Activated naive CD4-positive, alpha-beta T cell (primary cell): ENCODE results near the gene CC2D1A.

ENCODE experiments used
- DNase-seq, 4 experiments: peaks; one replicate each; lab custom pipeline; 2025; lab: John Stamatoyannopoulos, UW

The CC2D1A gene

DNA sequence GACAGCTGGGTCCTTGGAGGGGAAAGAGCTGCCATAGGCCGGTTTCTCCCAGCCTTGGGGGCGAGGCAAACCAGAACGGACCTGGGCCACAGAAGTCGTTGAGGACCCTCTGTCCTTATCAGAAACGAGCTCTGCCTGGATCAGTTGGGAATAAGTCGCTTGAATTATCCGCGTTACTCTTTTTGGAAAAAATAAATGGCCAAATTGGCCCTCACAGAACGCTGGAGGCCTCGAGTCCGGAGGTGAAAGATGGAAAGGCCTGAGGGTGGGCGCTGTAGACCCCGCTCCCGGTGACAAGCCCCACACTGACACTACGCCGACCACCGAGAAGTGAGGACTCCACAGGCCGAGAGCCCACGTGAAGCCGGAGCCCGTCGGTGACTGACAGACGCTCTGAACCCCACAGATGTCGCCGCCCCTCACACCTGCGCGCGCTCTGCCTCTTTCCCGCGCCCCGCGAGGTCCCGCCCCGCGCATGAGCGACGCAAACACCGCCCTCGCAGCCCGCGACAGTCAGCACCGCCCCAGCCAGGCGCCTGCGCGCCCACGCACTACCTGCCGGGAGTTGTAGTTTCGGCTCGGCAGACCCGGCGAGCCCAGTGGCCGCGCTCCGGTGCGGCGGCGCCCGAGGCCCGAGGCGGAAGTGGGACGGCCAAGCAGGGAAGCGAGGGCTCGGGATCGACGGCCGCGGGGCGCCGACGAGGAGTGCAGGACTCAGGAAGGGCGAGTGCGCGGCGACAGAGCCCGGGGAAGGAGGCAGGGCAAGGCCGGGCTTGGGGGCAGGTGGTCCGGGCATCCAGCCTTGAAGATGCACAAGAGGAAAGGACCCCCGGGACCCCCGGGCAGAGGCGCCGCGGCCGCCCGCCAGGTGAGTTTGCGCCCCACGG is at the start of gene CC2D1A, which contains the start of gene BRME1:
Gene CC2D1A (plus strand): TSS at position 568 of the 887 bp plus-strand sequence. CDS start 241 bp downstream, at position 809.
Gene BRME1 (minus strand): TSS at position 484 of the 887 bp plus-strand sequence. CDS start 1,225 bp downstream, outside the sequence.
- peak; percentile 83 to 93 (median 86) for DNase-seq

DNA sequence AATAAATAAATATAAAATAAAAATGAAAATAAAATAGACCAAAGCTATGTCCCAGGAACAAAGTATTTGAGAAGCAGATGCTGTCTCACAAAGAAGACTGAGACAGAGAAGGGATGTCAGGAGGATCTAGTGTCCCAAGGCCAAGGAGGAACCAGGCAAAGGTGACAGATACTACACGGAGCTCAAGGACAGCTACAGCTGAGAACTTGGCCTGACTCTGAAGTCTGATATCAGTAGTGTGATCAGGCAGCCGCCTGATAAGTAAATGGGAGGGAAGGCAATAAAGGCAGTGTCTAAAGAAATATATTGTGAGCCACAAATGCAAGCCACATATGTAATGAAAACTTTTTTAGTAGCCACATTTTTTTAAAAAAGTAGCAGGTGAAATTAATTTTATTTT is 49.5 kb upstream of the CC2D1A start:
- no peak for DNase-seq

DNA sequence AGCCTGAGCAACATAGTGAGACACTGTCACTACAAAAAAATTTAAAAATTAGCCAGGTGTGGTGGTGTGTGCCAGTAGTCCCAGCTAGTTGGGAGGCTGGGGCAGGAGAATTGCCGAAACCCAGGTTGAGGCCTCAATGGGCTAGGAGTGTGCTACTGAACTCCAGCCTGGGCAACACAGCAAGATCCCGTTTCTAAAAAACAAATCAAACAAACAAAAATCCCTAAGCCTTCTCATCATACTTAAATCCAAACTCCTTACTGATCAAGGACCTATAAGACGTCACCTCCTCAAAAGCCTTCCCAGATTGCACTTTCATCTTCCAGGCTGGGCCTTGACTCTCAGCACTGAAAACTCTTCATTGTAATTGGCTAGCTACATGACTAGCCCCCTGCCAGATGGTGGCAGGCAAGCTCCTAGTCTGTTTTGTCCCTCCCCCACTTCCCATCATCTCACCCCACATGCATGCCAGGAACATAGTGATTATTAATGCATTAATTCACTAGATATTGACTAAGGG is 46.6 kb upstream of the CC2D1A start:
- DNase-seq = no peak

DNA sequence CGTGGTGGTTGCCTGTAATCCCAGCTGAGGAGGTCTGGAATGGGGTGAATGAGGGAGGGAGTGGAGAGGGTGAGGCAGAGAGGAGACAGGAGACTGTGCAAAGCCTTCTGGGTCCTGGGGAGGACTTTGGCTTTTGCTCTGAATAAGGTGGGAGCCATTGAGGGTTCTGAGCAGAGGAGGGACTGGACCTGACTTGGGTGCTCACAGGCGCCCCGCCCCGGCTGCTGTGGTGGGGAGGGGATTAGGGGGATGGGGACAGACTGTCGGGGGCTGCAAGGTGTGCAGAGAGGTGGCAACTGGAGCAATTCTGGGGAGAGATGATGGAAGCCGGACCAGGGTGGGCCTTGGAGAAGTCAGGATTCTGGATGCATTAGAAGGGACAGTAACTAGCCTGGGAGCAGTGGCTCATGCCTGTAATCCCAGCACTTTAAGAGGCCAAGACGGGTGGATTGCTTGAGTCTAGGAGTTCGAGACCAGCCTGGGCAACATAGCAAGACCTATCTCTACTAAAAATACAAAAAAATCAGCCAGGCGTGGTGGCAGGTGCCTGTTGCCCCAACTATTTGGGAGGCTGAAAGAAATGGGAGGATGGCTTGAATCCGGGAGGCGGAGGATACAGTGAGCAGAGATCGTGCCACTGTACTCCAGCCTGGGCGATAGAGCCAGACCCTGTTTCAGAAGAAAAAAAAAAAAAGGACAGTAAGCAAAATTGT is 45.2 kb upstream of the CC2D1A start:
- DNase-seq = no peak

DNA sequence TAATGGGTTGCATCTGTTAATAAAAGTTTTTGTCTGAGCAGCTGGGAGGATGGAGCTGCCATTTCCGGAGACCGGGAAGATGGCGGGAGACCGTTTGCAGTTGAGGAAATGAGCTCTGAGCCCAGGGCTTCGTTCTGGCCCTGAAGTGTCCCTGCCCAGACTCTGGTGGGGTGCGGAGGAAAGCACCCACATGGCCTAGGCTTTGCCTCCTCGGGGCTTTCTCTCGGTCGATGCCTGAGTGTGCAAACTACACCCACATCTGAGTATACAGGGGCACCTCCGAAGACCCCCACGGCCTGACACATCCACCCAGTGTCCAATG is 44.6 kb upstream of the CC2D1A start:
- no peak for DNase-seq

DNA sequence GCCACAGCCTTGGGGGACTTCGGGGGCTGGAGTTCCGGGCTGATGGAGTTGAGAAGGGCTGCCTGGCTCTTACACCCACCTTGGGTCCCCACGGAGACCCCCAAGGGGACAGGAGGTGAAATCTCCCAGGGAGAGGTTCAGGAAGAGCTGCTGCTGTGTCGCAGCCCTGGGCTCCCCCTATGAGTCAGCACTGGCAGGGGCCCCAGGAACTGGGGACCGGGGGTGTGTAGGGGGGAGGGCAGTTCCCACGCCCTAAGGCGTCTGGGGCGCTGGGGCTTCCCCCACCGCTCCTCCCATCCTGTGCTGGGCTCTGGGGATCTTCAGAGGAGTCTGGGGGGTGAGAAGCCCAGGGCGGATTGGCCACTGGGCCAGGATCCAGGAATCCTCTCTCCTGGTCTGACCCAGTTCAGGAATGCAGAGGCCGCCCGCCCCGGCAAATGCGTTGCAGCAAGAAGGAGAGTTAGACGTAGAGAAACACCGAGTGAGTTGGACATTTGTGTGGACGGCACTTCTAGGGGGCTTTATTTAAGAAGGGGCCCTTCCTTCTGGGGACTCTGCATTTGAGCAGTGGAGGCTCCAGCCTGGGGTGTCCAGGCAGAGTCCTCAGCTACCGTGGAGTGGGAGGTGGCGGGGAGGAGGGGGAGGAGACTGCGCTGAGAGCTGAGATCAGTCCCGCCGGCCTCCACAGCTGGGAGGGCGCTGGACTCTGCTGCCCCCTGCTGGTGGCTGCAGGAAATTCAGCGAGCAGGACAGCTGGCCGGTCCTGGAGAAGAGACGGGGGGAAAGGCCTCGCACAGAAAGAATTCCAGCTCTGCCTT is 44.1 kb upstream of the CC2D1A start:
- peak; percentile 72 to 85 (median 78) for DNase-seq

DNA sequence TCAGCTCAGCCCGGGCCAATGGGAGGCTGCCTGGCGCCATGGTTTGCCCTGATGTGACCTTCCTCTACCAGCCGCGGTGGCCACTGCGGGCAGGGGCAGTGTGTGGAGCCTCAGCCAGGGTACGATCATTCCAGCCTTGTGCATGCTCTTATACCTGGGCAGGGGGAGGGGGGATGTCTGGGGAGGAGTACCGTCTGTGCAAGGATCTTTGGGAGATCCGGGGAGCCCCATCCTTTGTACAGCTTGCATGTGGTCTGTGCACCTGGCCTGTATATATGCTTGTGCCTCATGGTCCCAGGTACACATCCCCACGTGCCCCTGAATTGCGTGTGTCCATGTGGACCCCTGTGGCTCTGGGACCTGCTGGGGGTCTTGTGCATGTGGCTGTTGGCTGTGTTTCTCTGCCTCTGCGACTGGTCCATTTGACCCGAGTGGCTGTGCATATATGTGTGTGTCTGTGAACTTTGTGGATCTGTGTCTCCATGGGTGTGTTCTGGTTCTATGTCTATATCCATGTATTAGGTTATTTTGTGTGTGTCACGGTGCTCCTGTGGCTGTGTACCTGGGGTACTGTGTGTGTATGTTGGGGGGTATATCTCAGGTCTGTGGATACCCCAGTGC is 41.8 kb upstream of the CC2D1A start:
- no peak for DNase-seq

DNA sequence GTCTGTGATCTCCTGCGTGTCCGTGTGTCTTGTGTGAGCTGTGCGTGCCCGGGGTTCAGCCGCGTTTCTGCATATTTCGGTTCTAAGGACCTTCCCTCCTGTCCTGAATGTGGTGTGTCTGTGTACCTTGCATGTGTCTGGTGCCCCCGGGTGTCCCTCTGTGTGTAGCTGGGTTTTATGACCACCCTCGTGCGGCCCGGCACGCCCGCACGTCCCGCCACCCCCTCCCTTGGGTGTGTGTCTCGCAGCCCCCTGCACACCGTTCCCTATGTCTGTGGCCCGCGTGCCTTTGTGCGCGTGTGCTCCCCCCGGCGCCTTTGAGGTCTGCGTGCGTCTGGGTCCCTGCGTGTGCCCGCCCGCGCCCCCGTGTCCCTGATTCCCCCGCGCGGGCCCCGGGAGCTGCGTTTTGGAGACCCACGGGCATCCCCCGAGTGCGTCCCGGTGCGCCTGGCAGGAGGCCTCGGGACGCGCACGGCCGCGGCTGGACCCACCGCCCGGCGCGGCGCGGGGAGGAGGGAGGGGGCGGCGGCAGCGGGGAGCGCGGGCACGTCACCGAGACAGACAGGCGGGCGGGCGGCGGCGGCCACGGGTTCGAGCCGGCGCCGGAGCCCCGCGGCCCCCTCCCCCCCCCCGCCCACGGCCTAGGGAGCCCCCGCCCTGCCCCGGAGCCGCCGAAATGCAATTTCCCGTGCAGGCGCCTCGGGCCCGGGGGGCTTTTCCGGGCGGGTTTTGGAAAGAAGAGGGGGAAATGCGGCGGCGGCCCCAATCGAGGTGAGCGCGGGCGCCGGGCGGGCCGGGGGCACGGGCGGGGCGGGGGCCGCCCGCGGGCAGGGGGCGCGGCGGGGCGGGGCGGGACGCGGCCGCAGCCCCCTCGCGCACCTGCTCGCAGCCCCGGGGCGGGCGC is 41.1 kb upstream of the CC2D1A start:
- no peak for DNase-seq

DNA sequence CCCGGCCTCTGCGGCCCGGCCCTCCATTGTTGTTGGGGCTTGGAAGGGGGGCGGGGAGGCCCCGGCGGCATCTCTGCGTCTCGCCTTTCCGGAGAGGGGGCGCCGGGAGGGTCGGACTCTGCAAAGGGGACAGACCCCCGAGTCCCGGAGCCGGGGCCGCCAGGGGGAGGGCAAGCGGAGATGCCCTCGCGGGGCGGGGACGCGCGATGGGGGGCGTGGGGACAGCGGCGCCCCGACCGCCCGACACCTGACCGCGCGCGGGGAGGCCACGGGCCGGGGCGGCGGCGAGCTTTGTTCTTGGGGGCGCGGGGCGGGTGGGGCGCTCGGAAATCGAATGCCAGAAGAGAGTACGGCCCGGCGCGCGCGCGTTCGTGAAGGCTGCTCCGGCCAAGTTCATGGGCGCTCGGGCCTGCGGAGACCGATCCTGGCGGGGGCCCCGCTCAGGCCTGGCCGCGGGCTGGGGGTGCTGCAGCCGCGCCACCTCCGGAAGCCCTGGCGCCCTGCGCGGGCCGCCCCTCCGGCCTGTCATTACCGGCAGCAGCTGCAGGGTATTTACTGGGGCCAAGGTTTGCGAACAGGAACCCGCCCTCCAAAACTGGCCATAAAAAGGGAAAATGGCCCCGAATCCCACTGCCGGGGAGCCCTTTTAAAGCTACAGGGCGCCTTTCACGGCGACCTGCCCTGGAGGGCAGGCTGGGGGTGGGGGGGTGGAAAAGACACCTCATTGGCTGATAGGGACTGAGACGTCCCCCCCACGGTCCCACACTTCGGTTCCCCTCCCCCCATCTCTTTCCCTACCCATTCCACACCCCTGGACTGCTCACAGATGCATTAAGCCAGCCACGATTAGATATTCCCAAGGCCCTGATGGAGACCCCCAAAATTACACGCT is 40.2 kb upstream of the CC2D1A start:
- no peak for DNase-seq

DNA sequence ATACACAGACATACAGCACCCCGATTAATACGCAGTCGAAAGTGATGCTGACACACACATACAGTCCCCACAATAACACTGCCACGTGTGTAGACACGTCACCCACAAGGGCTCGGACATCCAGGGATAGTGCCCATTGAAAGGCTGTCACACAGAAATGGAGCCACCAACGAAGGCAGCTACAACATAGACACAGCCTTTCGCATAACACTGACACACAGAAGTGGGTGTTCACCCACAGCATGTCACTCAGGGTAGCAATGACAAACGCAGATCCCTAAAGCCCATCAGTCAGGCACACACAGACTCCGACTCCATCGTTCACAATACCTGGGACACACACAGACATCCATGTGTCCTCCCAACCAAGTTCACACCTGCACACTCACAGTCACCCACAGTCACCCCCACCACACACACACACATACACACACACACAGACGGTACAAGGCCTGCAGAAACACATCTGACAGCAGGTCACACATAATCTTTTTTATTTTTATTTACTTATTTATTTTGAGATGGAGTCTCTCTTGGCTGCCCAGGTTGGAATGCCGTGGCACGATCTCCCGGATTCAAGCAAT is 39.4 kb upstream of the CC2D1A start:
- no peak for DNase-seq

DNA sequence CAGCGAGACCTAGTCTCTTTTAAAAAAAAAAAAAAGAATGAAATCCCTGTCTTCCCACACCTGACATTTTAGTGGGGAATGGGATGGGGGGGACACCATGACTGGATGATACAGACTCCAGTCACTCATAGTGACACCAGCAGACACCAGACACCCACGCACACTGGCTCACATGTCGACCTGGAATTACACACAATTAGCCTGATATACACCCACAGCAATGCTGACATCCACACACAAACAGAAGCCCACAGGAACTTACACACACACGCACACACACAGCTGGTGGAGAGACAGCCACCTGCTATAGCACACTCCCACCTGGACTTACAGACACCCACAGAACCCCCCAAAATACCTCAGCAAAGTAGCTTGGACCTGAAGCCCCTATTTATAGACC is 37.3 kb upstream of the CC2D1A start:
- no peak for DNase-seq

DNA sequence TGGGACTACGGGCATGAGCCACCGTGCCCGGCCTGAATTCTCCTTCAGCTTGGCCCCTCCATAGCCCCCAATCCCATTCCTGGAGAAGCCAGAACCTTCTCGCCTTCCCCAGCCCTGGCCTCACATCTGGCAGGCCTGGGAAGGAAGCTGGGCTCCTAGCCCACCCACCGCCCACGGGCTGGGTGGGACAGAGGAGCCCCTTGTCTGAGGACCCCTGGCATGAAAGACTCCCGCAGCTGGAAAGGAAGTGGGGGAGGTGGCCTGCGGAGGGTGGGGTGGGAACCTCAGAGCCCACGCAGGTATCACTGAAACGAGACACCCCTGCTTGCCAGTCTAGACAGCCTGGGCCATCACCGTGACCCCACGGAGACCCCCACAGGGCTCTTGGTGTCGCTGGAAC is 36.7 kb upstream of the CC2D1A start:
- no peak for DNase-seq

DNA sequence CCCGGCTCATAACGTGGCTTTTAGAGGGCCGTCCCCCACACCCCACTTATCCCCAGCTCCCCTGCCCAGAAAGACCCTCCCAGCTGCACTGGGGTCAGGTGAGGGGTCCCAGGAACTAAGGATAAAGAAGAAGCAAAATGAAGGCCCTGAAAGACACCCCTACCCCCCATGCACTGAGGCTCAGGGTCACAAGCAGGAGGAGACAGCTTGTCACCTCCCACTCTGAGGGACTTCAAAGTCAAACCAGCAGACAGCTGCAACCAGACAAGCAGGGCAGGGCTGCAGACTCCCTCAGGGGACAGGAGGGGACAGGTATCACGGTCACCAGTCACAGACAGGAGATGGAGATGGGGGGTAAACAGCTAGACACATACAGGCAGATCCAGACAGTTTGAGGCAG is 35.1 kb upstream of the CC2D1A start:
- no peak for DNase-seq

DNA sequence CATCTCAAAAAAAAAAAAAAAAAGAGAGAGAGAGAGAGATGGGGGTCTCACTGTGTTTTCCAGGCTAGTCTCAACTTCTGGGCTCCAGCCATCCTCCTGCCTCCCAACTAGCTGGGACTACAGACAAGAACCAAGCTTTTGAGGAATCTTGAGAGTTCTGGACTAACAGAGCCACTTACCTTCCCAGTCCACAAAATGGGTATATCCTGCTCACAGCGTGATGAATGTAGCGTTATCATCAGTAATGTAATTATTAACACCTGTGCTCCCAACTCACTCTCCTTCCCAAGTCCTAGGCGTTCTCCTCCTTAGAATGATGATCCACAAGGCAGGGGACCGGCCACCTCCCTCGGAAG is 33.7 kb upstream of the CC2D1A start:
- DNase-seq = no peak

DNA sequence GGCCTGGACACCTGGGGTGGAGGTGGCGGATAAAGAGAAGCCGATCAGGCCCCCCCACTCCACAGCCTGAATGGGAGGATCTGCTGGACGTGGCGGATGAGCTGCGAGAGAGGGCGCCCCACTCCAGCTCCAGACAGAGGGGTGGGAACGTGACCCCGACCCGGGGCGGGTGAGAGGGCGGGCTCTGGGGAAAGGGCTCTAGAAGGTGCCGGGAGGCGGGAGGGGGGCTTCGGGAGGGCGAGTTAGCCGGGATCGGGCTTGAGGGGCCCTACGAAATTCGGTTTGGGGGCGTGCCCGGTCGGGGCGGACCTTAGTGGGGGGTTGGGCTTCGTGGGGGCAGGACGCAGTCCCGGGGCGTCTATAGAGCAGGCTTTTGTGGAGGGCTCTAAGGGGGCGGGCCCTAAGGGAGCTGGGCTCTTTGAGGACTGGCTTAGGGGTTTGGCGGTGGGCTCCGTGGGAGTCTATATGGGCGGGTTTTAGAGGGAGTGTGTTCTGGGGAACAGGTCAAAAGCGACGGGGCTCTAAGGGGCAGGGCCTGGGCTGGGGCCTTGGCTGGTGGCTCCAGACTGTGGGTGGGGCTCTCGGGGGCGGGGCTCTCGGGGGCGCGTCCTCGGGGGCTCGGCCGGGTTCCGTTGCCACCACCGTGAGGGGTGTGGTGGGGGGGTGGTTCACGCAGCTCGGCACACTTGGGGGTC is 33.2 kb upstream of the CC2D1A start:
- DNase-seq = peak in 1 of 4 experiments; percentile 27

DNA sequence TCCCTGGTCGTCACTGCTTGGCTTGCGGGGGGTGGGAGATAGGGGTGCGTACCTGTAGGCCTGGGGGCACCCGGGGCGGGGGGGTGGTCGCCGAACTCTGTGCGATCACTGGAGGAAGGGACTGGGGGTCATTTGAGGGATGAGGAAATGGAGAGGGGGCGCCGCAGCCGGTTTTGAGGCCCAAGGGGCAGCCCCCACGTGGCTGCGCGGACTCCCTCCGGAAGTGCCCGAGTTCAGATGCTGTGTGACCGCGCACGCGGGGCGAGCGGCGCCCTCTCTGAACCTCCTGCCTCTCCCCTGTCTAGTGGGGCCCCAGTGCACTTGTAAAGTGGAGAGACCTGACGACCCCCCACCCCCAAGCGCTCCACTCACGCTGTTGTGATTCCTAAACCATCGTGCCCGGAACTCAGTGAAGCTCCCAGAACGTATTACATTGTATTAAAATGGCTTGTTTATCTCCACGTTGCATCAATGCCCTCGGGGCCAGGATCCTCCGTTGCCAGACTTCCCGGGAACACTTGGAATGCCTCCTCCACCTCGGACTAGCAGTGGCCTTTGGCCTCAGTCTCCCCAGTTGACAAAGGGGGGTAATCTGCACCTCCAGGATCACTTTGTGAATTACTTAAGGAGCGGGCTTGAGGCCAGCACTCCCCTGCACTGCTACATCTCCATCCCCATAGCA is 32.0 kb upstream of the CC2D1A start:
- DNase-seq = no peak

DNA sequence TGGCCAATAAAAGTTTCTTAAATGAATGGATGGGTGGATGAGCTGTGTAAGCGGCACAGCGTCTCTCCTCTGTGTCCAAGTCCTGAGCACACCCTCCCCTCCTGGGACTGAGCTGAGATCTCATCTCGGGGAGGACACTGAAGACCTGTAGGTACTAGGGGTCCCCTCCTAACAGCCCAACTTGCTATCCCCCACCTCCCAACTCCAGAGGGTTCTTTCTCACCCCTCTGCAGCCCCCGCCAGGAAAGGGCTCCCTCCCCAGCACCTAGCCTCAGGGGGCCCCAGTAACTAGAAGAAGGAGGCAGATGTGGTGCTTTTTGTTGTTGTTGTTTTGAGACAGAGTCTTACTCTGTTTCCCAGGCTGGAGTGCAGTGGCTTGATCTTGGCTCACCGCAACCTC is 30.2 kb upstream of the CC2D1A start:
- no peak for DNase-seq

DNA sequence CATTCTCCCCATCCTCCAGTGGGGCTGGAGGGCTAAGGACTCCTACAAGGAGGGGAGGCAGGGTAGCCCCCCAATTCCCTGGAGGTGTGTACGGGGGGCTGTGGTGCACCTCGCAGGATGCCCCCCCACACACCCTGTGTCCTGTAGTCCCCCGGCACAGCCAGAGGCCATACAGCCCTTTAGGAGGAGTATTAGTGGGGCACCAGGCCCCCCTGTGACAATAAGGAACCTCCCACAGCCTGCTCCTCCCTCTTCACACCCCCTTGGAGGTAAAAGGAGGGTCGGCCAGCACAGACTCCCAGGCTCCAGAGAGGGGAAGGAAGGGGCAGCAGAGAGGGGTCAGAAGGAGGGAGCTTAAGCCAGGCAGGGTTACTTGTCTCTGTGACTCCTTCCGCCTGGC is 29.2 kb upstream of the CC2D1A start, which contains the start of gene NANOS3:
Gene NANOS3 (plus strand): TSS at position 301 of the 400 bp plus-strand sequence. CDS start 115 bp downstream, outside the sequence.
- no peak for DNase-seq
